GM06990 (cell line): ENCODE results near the gene FAM180A.

ENCODE experiments used
- DNase-seq: peaks from one replicate; pipeline ENCODE4 v3.0.0-alpha.2; 2011; ENCODE audit not compliant: insufficient read length; ENCODE audit errors: extremely low read depth
- H3K27me3 ChIP-seq: replicated peaks from 2 replicates; pipeline ENCODE4 v1.6.0; 2011; ENCODE audit warnings: low read length; ENCODE audit not compliant: control insufficient read depth, insufficient read depth
- H3K36me3 ChIP-seq: 2 replicates; pipeline ENCODE4 v1.5.1; 2011; ENCODE audit warnings: low read length; ENCODE audit not compliant: control insufficient read depth, insufficient read depth
- H3K4me3 ChIP-seq: replicated peaks from 2 replicates; pipeline ENCODE4 v1.5.1; 2011; ENCODE audit warnings: low read depth, mild to moderate bottlenecking, control low read depth, low read length
- TF ChIP-seq, protein P1 (sequence below): IDR thresholded peaks from 2 replicates; pipeline ENCODE4 v1.5.1; 2011; ENCODE audit warnings: low read length, control low read depth, mild to moderate bottlenecking, inconsistent platforms; ENCODE audit not compliant: insufficient read depth, poor library complexity, severe bottlenecking

The FAM180A gene

GRCh38 chr7:135681762-135682161 is 66.9 kb downstream of the FAM180A start:
- no peak overlapping the region for H3K4me3 ChIP-seq
- no peaks in the 10 kb centered on the region for H3K27me3 ChIP-seq
- no peak for DNase-seq
- TF ChIP-seq, protein P1, sequence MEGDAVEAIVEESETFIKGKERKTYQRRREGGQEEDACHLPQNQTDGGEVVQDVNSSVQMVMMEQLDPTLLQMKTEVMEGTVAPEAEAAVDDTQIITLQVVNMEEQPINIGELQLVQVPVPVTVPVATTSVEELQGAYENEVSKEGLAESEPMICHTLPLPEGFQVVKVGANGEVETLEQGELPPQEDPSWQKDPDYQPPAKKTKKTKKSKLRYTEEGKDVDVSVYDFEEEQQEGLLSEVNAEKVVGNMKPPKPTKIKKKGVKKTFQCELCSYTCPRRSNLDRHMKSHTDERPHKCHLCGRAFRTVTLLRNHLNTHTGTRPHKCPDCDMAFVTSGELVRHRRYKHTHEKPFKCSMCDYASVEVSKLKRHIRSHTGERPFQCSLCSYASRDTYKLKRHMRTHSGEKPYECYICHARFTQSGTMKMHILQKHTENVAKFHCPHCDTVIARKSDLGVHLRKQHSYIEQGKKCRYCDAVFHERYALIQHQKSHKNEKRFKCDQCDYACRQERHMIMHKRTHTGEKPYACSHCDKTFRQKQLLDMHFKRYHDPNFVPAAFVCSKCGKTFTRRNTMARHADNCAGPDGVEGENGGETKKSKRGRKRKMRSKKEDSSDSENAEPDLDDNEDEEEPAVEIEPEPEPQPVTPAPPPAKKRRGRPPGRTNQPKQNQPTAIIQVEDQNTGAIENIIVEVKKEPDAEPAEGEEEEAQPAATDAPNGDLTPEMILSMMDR = no peak
- H3K36me3 ChIP-seq = peaks cover 5% of the 10 kb centered on the region
